Lower lobe of right lung (tissue), 2 donors: ENCODE results near the gene MYO9A. TPM values are rescaled to one million over a fixed set of nuclear protein-coding genes. Genes with fewer than 3 reads are reported as not detected.
A peak's percentile ranks its signal among the peaks of the same experiment; 100 is the strongest.

Experiments
- ATAC-seq, 2 donors: fragments of 200-7000 bp; cut with Tn5 transposase; one replicate each; pipeline ENCODE4 v1.9.1; 2020 to 2022; ENCODE audit warnings: mild to moderate bottlenecking in 2 of 2, moderate library complexity in 2 of 2
- DNase-seq: peaks from one replicate; pipeline ENCODE4 v3.0.0-alpha.2; 2020
- H3K27ac ChIP-seq: fragments of 200-600 bp; one replicate; pipeline ENCODE4 v1.8.0; 2022
- H3K27me3 ChIP-seq: fragments of 200-600 bp; one replicate; pipeline ENCODE4 v1.8.0; 2022; ENCODE audit warnings: low read depth
- H3K36me3 ChIP-seq: fragments of 200-600 bp; one replicate; pipeline ENCODE4 v1.8.0; 2022; ENCODE audit warnings: mild to moderate bottlenecking
- H3K4me1 ChIP-seq: fragments of 200-600 bp; one replicate; pipeline ENCODE4 v1.8.0; 2022
- H3K4me3 ChIP-seq: fragments of 200-600 bp; one replicate; pipeline ENCODE4 v1.8.0; 2022; ENCODE audit warnings: mild to moderate bottlenecking
- H3K9me3 ChIP-seq: fragments of 200-600 bp; one replicate; pipeline ENCODE4 v1.8.0; 2022
- CTCF ChIP-seq: fragments of 200-600 bp; IDR thresholded peaks from one replicate; pipeline ENCODE4 v1.8.0; 2022; ENCODE audit warnings: antibody characterized with exemption, mild to moderate bottlenecking
- intact Hi-C: fragments of 100-400 bp; cut with DNase I; formaldehyde crosslinking; loops from one replicate; pipeline ENCODE4 v1.11.0; 2022
- total RNA-seq: library from RNA; stranded (reverse); fragmentation: NEBNext Ultra II Directional; extraction: Animal tissue kit (Norgen Biotek cat#: 25700); gene quantifications from one replicate; pipeline ENCODE4 v1.2.1, GENCODE V29; 2021
- donor health status: DM: no; HTN: yes; CAD: no; lungs with severe emphysema.

Gene MYO9A
- total RNA-seq, 1 donor from 2014 or later: 73.8 TPM

GRCh38 chr15:71780115-71780976 is 337.6 kb downstream of the MYO9A start:
- DNase-seq: no peak
- intact Hi-C loops: no loop called here
- Histone ChIP-seq H3K9me3 (no peaks in the 10 kb centered on the region), H3K36me3 (no peaks in the 10 kb centered on the region), H3K27me3 (no peaks in the 10 kb centered on the region), H3K4me3 (no peak overlapping the region), H3K4me1 (peaks cover 10% of the 10 kb centered on the region), H3K27ac (peak overlapping the region; percentile 9)
- TF ChIP-seq CTCF: peak; percentile 69
- peak; percentile 59 to 61 for ATAC-seq

GRCh38 chr15:71779073-71779797 is 338.7 kb downstream of the MYO9A start:
- Histone ChIP-seq H3K9me3 (no peaks in the 10 kb centered on the region), H3K27me3 (no peaks in the 10 kb centered on the region), H3K36me3 (no peaks in the 10 kb centered on the region), H3K4me3 (no peak overlapping the region), H3K4me1 (peaks cover 10% of the 10 kb centered on the region), H3K27ac (no peak overlapping the region)
- no peak for TF ChIP-seq CTCF
- intact Hi-C loops: no loop called here
- ATAC-seq (no peak), DNase-seq (no peak)

GRCh38 chr15:71777216-71777943 is 340.6 kb downstream of the MYO9A start:
- intact Hi-C loops: no loop called here
- H3K4me1 ChIP-seq: peaks cover 10% of the 10 kb centered on the region
- no peaks in the 10 kb centered on the region for H3K27me3 ChIP-seq
- no peak overlapping the region for H3K27ac ChIP-seq
- H3K36me3 ChIP-seq: no peaks in the 10 kb centered on the region
- DNase-seq (no peak), ATAC-seq (no peak)
- TF ChIP-seq CTCF: no peak
- H3K4me3 ChIP-seq: no peak overlapping the region
- no peaks in the 10 kb centered on the region for H3K9me3 ChIP-seq

- ATAC-seq: no peak
- no peak overlapping the region for H3K4me3 ChIP-seq
- no peaks in the 10 kb centered on the region for H3K9me3 ChIP-seq
- no peak for TF ChIP-seq CTCF
- H3K4me1 ChIP-seq: peaks cover 10% of the 10 kb centered on the region
- intact Hi-C loops: no loop called here
- H3K27ac ChIP-seq: no peak overlapping the region
- H3K36me3 ChIP-seq: no peaks in the 10 kb centered on the region
- no peaks in the 10 kb centered on the region for H3K27me3 ChIP-seq
- DNase-seq: no peak
Observed at GRCh38 chr15:71776304-71776703, 341.6 kb downstream of the MYO9A start.

GRCh38 chr15:71775856-71776255 is 342.1 kb downstream of the MYO9A start:
- Histone ChIP-seq H3K4me3 (no peak overlapping the region), H3K27me3 (no peaks in the 10 kb centered on the region), H3K9me3 (no peaks in the 10 kb centered on the region), H3K27ac (no peak overlapping the region), H3K4me1 (peaks cover 10% of the 10 kb centered on the region), H3K36me3 (no peaks in the 10 kb centered on the region)
- TF ChIP-seq CTCF: no peak
- DNase-seq (no peak), ATAC-seq (no peak)
- intact Hi-C loops: no loop called here
